GM12874 (cell line): ENCODE results near the gene ZNF862.

ENCODE experiments used
- TF ChIP-seq, protein P1 (sequence below): IDR thresholded peaks from 2 replicates; pipeline ENCODE4 v1.5.1; 2011; ENCODE audit warnings: low read depth, mild to moderate bottlenecking, control low read depth, low read length, moderate library complexity; ENCODE audit not compliant: insufficient read depth

The ZNF862 gene

GRCh38 chr7:149870274-149870673, 32.1 kb downstream of the ZNF862 start:
- TF ChIP-seq, protein P1, sequence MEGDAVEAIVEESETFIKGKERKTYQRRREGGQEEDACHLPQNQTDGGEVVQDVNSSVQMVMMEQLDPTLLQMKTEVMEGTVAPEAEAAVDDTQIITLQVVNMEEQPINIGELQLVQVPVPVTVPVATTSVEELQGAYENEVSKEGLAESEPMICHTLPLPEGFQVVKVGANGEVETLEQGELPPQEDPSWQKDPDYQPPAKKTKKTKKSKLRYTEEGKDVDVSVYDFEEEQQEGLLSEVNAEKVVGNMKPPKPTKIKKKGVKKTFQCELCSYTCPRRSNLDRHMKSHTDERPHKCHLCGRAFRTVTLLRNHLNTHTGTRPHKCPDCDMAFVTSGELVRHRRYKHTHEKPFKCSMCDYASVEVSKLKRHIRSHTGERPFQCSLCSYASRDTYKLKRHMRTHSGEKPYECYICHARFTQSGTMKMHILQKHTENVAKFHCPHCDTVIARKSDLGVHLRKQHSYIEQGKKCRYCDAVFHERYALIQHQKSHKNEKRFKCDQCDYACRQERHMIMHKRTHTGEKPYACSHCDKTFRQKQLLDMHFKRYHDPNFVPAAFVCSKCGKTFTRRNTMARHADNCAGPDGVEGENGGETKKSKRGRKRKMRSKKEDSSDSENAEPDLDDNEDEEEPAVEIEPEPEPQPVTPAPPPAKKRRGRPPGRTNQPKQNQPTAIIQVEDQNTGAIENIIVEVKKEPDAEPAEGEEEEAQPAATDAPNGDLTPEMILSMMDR: no peak

DNA sequence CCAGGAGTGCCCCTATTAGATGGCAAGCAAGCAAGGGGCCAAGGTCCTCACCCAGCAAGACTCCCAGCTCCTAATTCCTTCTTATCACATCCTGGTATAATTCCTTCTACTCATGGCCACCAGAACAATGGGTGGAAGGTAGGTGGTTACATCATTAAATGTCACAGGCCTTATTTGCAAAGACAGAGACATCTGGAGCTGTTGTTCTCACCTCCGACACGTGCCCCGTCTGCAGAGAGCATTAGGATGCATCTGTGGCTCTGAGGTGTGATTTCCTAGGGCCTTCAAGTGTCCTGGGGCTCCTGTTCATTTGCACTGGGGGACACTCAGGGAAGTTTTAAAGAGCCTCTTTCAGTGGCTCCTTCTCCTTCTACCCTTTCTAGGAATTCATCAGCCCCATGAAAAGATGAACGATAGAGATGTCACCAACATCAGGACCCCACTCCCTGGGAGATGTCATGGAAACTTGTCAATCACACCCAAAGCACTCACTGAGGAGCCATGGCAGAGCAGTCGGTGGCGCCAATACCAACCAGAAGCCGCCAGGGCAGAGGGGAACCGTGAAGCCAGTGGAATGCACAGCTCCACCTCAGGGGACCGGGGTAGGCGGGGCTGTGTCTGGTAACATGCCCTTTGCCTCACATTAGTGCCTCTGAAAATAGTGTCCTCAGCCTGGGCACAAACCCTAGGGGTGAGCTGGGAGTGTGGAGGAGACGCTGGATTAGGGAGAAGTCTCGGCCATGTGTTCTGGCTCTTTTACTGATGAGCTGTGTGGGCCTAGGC, 32.7 kb downstream of the ZNF862 start:
- TF ChIP-seq, protein P1: no peak

DNA sequence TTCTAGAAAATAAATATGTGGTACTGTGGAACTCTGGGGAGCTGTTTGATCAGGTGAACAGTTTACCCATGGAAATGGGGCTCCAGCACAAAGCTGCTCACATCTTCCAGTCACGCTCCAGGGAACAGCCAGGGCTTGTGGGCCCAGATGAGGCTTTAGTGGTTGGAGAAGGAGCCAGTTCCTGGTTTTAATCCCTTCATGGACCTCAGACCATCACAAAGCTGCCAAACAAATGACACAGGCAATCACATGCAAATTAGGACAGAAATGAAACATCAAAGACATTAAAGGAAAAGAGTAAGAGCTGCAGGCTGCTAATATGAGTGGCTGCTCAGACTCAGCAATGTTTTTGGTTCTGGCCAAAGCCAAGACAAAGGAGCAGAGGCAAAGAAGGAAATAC, 33.4 kb downstream of the ZNF862 start:
- TF ChIP-seq, protein P1: no peak

- TF ChIP-seq, protein P1: no peak
Observed at GRCh38 chr7:149872419-149873073, 34.4 kb downstream of the ZNF862 start.

- TF ChIP-seq, protein P1: no peak
Observed at GRCh38 chr7:149873074-149873969, 35.1 kb downstream of the ZNF862 start, which contains the start of gene ATP6V0E2. Gene ATP6V0E2, plus strand, starts transcription at chr7:149873969. Its CDS starts 97 bp downstream, at chr7:149874066.

GRCh38 chr7:149873970-149874643, 35.9 kb downstream of the ZNF862 start:
- TF ChIP-seq, protein P1: no peak
